ENCODE results near the gene UBR4.

Gene UBR4

DNA sequence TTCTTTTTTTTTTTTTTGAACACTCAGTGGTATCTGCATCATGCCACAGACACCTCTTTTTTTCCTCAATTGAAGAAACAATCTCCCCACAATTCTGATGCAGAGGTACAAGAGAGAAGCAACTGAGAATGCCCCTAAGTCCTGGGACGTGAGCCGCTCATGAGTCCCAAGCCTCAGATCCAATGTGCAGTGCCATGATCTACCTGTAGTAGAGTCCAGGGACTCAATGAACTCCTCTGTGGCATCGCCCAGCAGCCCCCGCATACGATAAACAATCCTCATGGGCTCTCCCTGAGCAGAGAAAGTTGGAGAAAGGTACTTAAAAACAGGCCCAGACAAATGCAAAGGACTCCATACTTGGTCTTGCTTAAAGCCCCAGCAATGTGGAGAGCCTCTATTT, 113.1 kb downstream of the UBR4 start:
- in situ Hi-C loops (cut with MboI; ENCODE audit: low sequenced_read_pairs) = no loop called here

DNA sequence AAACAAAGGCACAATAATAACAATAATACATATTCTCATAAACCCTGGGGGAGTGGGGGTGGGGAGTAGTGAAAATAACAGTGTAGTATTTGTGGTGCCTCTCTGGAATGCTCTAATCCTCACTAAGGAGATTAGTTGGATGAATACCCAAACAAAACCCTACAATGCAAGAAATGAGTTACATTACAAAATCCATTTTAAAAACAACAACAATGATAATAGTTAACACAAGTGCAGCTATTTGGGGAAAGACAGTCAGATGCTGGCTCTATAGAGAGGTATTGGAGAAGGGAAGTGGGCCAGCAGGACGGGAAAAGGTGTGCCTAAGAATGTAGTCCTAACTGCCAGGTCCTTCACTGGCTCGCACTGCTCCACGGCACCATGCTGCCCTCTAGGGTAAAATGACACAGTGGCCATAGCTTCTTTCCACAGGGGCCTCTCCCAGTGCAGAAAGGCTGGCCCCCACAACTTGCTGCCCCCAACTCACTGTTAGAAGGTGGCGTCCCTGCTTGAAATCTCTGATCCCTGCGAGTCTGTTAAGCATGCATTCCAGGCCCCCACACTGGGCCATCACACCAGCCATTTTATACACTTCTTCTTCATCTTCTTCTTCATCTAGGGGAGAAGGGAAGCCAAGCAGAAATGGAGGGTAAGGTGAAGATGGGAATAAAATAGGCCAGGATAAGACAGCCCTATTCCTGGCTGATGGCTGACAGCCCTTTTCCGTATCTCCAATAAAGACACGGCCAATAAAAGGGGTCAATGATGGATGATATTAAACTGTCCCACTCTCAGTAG, 113.8 kb downstream of the UBR4 start:
- in situ Hi-C loops (cut with MboI; ENCODE audit: low sequenced_read_pairs) = no loop called here

DNA sequence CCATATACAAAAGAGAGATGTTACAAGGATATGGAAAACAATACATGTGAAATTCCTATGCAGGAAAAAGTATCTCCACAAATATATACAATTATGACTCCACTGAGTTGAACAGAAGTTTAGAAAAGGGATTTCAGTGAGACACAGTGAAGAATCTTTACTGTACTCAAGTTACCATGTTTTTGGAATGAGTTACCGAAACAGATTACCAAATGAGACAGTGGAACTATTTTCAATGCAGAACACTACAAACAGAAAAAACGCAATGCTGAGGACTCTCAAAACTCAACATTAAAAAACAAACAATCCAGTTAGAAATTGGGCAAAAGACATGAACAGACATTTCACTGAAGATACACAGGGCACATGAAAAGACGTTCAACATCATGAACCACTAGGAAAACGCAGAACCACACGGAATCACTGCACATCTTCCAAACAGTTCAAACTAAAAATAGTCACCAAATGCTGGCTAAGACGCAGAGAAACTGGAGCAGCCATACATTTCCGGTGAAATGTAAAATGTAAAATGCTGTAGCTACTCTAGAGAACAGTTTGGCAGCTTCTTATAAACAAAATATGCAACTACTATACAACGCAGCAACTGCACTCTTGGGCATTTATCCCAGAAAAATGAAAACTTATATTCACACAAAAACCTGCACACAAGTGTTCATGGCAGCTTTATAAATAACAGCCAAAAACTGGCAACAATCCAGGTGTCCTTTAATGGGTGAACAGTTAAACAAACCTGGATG, 118.7 kb downstream of the UBR4 start:
- in situ Hi-C loops (cut with MboI; ENCODE audit: low sequenced_read_pairs) = no loop called here

DNA sequence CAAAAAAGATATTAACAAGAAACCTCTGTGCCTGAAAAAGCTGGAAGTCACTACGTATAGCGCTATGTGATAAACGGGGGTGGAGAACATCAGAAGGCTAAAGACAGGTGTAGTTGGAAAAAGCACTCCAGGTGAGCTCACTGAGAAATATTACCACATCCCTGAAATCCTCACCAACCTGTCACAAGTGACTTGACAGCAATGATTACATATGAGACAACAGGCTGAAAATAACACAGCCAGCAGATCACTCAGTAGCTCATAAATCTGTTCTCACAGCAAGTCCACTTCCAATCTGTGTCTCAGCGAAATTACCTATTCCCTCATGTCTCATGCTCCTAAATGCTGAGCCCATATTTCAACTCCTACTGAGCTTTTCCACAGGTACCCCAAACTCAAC, 120.5 kb downstream of the UBR4 start:
- in situ Hi-C loops (cut with MboI; ENCODE audit: low sequenced_read_pairs) = loop anchor here (10.0 kb wide), 1 partner anchor 185 kb away; the partner anchor contains the start of gene ALDH4A1

DNA sequence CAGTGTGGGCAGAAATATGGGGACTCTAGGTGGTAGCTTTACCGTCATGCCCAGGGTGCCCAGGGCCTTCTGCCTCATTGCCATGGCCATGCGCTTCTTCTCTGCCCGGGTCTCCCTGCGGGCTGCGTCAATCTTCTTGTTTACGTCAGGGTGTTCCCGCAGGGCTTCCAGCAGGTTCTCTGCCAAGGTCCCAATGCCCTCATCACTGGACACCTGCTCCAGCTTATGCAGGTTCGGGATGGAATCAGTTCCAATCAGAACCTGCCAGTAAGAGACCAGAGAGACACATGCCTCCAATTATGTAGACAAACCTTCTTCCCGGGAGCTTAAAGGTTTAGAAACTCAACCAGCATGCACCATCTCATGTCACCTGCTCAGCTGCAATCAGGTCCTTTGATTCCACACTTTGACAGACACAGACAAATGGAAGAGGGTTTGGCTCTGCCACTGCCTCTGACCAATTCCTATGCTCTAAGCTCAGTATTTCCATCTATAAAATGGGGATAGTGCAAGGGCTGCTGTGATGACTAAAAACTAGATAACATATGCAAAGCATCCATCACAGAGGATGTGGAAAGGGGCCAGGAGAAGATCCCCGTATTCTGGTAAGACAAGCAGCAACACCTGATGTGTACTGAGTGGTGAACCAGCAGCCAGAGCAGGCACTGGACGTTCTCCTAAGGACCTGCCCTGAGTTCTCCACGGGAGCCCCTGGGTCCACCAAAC, 121.2 kb downstream of the UBR4 start:
- in situ Hi-C loops (cut with MboI; ENCODE audit: low sequenced_read_pairs) = loop anchor here (10.0 kb wide), 1 partner anchor 184 kb away; the partner anchor contains the start of gene ALDH4A1

DNA sequence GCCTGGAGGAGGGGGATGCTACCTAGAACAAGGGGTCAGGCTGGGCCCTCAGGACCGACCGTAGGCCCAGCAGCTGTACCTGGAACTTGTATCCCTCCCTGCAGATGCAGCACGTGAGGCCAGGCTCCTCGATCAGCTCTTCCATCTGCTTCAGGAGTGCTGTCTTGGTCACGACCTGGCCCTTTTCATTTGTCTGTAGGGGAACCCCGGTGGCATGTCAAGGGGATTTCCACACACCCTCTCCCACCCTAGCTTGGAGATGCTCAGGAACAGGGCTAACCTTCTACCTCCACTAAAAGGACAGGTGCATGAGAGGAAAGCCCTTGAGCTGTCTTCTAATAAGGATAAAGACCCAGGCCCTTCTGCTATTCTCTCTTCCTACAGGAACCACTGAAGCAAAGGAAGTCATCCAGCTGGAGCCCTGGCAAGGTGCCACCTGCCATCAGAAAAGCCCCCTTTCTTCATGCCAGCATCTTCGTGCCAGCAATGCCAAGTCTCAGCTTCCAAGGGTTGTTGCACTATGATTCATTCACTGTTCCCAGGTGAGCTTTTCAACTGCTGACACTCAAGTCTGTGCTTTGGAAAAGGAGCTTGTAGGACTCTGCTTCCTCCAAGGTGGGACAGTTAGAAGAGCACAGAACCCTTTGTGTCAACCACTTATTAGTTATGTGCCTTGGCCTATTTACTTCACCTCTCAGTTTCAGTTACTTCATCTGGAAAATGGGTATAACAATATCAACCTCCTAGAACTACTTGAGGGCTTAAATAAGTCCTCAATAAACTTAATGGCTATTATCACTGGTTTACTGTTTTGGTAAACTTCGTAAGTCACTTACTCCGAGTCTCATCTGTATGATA, 122.1 kb downstream of the UBR4 start:
- in situ Hi-C loops (cut with MboI; ENCODE audit: low sequenced_read_pairs) = loop anchor here (10.0 kb wide), 1 partner anchor 183 kb away; the partner anchor contains the start of gene ALDH4A1

DNA sequence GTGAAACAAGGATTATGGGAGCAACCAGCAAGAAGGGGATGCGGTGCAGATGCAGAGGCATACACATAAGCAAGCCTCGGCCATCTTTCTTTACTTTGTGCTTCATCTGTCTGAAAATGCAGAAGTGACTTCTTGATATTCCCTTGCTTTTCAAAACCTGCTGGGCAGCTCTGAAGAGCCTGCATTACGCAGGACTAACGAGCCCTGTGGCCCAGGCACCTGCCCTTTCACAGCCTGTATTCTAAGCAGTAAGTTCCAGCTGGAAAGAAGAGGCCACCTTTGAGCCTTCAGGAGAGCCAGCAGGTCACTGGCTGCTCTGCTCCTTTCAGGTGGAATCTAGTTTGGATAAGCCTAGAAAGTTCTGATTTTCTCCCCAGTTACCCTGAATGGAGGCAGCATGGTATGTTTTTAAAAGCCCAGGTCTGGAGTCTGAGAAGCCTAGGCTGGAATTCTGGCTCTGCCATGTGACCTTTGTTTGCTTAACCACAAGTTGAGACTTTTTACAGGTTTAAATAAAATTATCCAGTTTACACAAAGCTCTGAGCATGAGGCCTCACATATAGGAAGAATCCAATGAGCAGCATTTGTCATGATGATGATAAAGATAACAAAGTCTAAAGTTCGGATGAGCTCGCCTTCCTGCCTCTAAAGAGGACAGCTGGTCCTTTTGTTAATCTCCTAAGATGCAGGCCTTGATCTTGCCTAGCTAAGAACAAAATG, 122.9 kb downstream of the UBR4 start:
- in situ Hi-C loops (cut with MboI; ENCODE audit: low sequenced_read_pairs) = loop anchor here (10.0 kb wide), 1 partner anchor 182 kb away; the partner anchor contains the start of gene ALDH4A1

DNA sequence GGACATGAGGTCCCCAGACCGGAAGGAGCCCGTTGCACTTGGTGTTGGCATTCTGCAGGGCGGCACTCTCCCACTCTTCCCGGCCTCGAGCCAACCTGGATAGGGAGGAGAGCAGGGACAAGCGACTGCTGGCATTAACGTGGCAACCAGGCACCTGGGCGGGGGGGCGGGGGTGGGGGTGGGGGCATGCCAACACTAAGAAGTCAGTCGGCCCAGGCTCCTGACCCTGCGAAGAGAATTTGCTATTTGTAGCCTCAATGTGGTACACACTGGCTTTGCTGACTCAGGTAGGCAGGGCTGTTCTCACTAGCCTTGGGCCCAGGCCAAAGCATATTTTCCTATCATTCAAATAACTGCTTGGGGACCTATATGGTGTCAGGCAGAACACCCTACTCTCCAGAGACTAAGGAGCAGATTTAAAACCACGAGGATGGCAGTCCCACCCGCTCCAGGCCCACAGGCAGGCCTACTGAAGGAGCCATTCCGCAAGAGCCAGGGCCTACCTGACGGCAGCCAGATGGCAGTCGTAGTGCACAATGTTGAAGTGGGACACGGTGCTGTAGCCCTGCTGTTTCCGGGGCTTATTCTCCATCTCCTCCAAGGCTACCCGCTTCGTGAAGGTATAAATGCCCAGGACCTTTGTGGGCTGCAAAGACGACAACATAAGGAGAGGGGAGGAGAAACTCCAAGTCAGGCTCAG, 123.7 kb downstream of the UBR4 start:
- in situ Hi-C loops (cut with MboI; ENCODE audit: low sequenced_read_pairs) = loop anchor here (10.0 kb wide), 1 partner anchor 182 kb away; the partner anchor contains the start of gene ALDH4A1

DNA sequence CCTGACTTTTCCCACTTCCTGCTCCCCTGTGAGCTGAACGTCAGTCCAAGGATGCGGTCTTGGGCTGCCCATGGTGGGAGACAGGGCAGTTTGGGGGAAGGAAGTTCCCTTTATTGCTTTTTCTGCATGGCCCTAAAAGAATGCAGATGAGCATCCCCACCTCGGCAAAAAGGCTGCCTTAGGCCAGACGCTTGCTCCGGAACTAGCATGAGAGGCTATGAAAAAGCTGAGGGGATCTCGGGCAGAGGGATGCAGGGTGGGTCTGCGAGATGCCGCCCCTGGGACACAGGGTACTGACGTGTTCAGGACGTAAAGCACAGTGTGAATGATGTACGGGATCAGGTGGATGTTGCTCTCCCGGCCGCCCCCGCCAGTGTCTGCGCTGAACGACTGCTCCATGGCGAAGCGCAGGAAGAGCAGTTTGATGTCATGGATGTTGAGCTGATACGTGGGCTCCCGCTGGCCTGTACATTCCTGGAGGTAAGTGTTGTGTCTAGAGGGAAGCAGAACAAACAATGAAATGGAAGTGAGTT, 125.8 kb downstream of the UBR4 start:
- in situ Hi-C loops (cut with MboI; ENCODE audit: low sequenced_read_pairs) = loop anchor here (10.0 kb wide), 1 partner anchor 179 kb away; the partner anchor contains the start of gene ALDH4A1

DNA sequence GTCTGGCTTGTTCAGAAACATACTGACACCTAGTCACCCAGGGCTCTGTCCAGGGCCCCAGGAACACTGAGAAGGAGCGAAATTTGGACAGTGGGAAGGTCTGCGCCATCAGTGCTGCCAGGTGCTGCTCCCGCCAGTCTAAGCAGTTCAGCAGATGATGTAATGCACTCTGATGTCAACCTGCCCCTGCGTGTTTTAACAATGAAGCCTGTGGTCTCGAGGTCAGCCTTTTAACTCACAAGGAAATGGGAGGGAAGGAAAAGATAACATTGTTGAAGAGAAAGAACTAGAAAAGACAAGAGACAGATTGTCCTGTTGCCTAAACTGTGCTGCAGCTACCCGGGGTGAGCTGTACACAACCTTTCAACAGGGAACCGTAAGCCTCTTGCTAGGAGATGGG, 127.0 kb downstream of the UBR4 start:
- in situ Hi-C loops (cut with MboI; ENCODE audit: low sequenced_read_pairs) = loop anchor here (10.0 kb wide), 1 partner anchor 178 kb away; the partner anchor contains the start of gene ALDH4A1

DNA sequence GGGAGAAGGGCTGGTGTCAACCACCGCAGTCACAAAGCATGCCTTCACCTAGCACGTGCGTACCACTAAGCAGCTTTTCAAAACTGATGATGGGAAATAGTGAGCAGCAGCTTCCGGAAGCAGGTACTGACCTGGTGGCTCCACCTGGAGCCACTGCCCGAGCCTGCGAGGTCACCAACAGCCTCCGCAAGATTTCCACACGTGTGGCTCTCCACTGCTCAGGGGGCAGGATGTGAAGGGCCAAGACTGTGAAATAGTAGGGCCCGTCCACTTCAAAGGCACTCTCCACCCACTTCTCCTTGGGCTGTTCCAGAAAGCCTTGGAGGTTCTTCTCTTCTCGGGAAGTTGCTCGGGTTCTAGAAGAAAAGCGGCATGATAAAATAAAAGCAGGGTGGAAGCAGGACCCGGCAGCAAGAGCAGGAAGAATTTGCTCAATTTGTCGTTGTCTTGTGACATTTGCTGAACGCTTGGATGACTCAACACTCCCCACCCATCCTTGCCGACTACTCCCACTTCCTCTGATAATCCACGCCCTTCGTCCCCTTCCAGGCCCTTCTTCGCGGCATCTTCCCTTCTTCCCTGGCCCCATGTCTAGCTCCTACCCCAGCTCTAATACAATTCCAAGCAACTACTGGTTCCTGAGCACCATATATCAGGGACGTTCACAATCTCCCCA, 128.7 kb downstream of the UBR4 start:
- in situ Hi-C loops (cut with MboI; ENCODE audit: low sequenced_read_pairs) = loop anchor here (10.0 kb wide), 1 partner anchor 177 kb away; the partner anchor contains the start of gene ALDH4A1

DNA sequence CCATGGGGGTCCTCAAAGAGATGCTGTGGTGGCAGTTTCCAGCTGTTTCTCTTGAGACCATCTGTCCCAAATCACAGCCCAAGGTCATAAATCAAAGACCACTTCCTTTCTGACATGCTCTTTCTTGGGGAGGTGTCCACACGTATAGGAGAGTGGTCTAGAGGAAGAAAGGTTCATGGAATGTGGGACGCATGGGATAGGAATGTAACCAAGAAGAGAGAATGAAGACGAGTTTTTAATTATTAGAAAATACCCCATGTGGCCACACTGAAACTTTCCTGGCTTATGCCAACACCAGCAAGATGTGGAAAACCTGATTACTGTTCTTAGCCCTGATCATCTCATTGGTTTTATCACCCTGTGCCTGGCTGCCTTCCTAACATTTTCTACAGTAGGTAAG, 129.3 kb downstream of the UBR4 start:
- in situ Hi-C loops (cut with MboI; ENCODE audit: low sequenced_read_pairs) = loop anchor here (10.0 kb wide), 1 partner anchor 176 kb away; the partner anchor contains the start of gene ALDH4A1

DNA sequence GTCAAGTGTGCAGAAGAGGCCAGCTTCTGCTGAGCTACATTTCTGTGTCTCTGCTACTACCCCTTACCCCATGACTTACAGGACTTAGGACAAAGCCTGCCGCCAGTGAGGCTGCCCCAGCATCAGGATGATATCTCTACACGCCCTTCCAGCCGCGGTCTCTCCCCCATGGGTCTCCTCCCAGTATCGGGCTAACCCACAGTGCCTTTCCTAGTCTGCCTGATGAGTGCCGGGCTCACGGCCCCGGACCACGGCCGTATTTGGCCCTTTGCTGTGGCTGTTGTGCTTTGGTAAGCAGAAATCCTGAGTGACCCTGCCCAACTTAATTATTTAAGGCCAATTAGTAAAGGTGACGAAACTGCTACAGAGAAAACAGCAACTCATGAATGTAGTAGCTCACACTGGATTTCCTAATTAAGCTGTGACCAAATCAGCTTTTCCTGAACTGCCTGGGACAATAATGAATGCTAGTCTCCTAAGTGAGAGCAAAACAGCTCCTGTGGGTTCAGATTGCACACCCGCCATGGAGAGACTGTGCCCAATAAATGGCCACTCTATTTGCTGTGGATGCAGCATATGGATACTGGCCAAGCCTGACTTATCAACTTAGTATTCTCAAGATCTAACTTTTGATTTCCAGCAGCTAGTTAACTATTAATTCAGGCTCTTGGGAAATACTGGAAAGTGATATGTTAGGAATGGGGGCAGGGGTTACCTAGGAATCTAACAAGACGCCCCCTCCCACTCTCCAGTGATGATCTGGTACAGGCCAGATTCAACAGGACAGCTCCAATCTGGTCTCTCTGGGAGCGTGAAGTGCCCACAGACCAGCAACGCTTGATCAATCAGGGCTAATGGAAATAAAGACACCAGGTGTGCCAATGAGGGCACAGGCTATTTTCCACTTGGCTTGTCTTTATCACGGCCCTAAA, 130.3 kb downstream of the UBR4 start:
- in situ Hi-C loops (cut with MboI; ENCODE audit: low sequenced_read_pairs) = loop anchor here (10.0 kb wide), 1 partner anchor 175 kb away; the partner anchor contains the start of gene ALDH4A1

DNA sequence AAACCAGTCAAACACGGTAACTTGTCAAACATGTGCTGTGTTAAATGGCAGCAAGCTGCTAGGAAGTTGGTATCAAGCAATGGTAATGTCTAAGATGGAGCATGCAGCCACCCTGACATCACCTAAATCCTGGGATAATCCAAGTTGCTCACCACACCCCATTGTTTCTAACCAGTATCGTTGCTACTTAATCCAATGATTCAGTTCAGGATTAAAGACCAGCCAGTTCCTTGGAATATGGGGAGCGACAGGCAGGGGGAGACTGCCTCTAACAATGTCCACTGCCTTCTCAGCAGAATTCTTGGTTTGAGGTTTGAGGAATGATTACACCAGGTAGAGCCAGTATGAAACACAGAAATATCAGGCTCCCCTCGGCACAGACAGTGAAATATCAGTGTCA, 131.5 kb downstream of the UBR4 start:
- in situ Hi-C loops (cut with MboI; ENCODE audit: low sequenced_read_pairs) = no loop called here

DNA sequence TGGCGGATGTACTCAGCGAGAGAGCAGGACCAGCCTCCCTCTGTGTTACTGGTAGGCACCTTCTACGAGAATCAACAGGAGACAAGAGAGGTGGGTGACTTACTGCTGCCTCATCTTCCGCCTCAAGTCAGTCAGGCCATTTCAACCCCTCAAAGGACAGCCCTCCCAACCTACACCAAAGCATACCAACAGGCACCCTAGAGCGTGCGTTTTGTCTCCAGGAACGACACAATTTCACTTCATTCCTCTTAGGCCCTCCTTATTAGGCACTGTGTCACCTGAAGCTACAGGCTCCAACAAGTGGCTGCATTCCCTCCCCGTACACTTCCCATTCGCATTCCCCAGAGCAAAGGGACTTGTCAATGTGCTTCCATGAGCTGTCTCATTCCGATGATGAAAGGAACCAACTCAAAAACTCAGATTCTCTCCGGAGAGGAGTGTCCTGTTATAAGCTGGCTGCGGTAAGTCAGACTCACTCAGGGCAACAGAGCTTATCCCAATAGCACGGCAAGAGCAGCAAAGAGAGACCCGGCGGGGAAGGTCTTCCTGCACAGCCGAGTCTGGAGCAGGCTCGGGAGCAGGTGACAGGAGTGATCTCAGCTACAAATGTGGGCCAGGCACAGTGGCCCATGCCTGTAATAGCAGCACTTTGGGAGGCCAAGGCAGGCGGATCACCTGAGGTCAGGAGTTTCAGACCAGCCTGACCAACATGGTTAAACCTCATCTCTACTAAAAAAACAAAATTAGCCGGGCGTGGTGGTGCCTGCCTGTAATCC, 133.0 kb downstream of the UBR4 start:
- in situ Hi-C loops (cut with MboI; ENCODE audit: low sequenced_read_pairs) = no loop called here
